Loucy (cell line): ENCODE results near the gene POU2F3.

Experiments
- H2AFZ ChIP-seq: fragments of 200-600 bp; sonication (generic); 2 replicates; pipeline ENCODE4 v1.6.0; 2016; ENCODE audit warnings: antibody characterized with exemption, mild to moderate bottlenecking, low read length, moderate library complexity
- H3F3A ChIP-seq: fragments of 200-600 bp; 2 replicates; pipeline ENCODE4 v1.6.0; 2016; ENCODE audit warnings: antibody characterized with exemption, low read depth, mild to moderate bottlenecking
- H3K27me3 ChIP-seq: fragments of 200-600 bp; sonication (generic); 2 replicates; pipeline ENCODE4 v1.6.1; 2014; ENCODE audit warnings: low read length, mild to moderate bottlenecking; ENCODE audit not compliant: insufficient read depth, poor library complexity, severe bottlenecking
- H3K36me3 ChIP-seq: fragments of 200-600 bp; sonication (generic); 2 replicates; pipeline ENCODE4 v1.6.1; 2016; ENCODE audit warnings: low read length; ENCODE audit not compliant: insufficient read depth
- H3K4me1 ChIP-seq: fragments of 200-600 bp; sonication (generic); 2 replicates; pipeline ENCODE4 v1.5.1; 2014; ENCODE audit warnings: low read length, mild to moderate bottlenecking; ENCODE audit not compliant: insufficient read depth, poor library complexity, severe bottlenecking
- H3K4me2 ChIP-seq: fragments of 200-600 bp; sonication (generic); 2 replicates; pipeline ENCODE4 v1.6.0; 2014; ENCODE audit warnings: antibody characterized with exemption, low read length, low read depth, mild to moderate bottlenecking; ENCODE audit not compliant: poor library complexity, severe bottlenecking
- H3K4me3 ChIP-seq: fragments of 200-600 bp; sonication (generic); 2 replicates; pipeline ENCODE4 v1.5.1; 2014; ENCODE audit warnings: low read length, mild to moderate bottlenecking, mixed read lengths; ENCODE audit not compliant: poor library complexity, severe bottlenecking
- H3K79me2 ChIP-seq: fragments of 200-600 bp; sonication (generic); 2 replicates; pipeline ENCODE4 v1.6.1; 2014; ENCODE audit warnings: low read length; ENCODE audit not compliant: insufficient read depth
- H3K9ac ChIP-seq: fragments of 200-600 bp; sonication (generic); 2 replicates; pipeline ENCODE4 v1.6.0; 2014; ENCODE audit warnings: mild to moderate bottlenecking, low read depth, low read length, moderate library complexity; ENCODE audit not compliant: poor library complexity, severe bottlenecking
- H3K9me2 ChIP-seq: fragments of 200-600 bp; sonication (generic); replicated peaks from 2 replicates; pipeline ENCODE4 v1.6.1; 2016; ENCODE audit warnings: low read depth, low read length, mixed read lengths
- H3K9me3 ChIP-seq: fragments of 200-600 bp; sonication (generic); 2 replicates; pipeline ENCODE4 v1.6.1; 2014; ENCODE audit warnings: mild to moderate bottlenecking, antibody characterized with exemption, low read length, low read depth; ENCODE audit not compliant: insufficient read depth
- H4K20me1 ChIP-seq: fragments of 200-600 bp; sonication (generic); 2 replicates; pipeline ENCODE4 v1.6.0; 2014; ENCODE audit warnings: antibody characterized with exemption, low read length, mild to moderate bottlenecking; ENCODE audit not compliant: insufficient read depth, poor library complexity, severe bottlenecking
- EZH2phosphoT487 ChIP-seq: fragments of 200-600 bp; IDR thresholded peaks from 2 replicates; pipeline ENCODE4 v1.6.1; 2018; ENCODE audit warnings: antibody characterized with exemption, mild to moderate bottlenecking, moderate library complexity, borderline replicate concordance
- TF ChIP-seq, protein P1 (sequence below): fragments of 200-600 bp; sonication (generic); conservative IDR thresholded peaks from 2 replicates; pipeline ENCODE4 v1.5.1; 2014; ENCODE audit warnings: mild to moderate bottlenecking, antibody characterized with exemption, low read length

POU2F3 gene

DNA sequence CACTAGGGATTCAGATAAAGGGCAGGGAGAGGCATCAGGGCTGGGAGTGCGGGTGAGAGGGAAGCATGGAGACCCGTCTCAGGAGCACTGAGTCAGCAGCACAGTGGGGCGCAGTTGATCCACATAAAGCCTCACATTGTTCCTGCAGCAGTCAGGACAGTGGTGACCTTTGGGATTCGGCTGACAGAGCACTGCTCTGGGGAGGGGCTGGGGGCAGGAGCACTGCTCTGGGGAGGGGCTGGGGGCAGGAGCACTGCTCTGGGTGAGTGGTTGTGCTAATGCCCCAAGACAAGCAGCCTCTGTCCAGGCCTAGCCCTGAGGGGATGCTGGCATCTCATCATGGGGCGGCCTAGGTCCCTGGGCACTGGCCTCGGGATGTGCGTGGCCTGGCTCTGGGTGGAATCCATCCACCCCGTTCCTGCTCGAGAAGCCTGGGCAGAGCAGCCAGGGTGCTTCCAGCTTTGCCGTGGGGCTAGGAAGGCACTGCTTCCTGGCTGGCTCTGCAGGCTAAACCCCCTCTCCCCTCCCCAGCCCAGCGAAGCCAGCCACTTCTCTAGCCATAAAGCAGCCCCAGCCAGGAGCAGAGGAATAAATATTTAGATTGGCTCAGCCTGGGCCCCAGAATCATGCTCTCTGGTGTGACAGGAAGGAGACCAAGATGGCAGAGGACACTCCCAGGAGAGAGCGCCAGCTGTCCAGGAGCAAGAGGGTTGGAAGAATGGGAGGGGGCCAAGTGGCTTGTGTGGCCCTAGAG is 21.8 kb upstream of the POU2F3 start:
- H4K20me1 ChIP-seq, result no peaks in the 10 kb centered on the region
- no peaks in the 10 kb centered on the region for H3K27me3 ChIP-seq
- H3K4me2 ChIP-seq, result no peak overlapping the region

DNA sequence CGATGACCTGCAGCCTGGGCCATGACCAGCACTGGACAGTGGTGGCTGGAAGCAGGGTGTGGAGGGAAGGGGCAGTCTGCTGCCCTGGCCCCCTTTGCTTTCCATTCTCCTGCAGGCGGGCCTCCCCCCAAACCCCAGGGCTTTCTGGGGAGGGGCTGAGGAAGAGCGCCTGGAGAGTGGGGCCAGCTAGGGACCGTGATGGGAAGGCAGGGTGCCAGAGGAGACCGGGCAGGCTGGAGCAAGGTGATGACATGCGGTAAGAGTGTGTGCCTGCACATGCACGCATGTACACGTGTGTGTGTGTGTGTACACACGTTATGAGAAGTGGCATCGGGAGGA is 21.3 kb upstream of the POU2F3 start:
- Histone ChIP-seq H3F3A (no peaks in the 10 kb centered on the region), H3K4me2 (no peak overlapping the region), H3K4me1 (no peaks in the 10 kb centered on the region), H4K20me1 (no peaks in the 10 kb centered on the region), H3K9me2 (no peaks in the 10 kb centered on the region), H3K9me3 (no peaks in the 10 kb centered on the region), H3K9ac (no peak overlapping the region), H3K36me3 (no peaks in the 10 kb centered on the region), H3K79me2 (no peaks in the 10 kb centered on the region), H3K27me3 (no peaks in the 10 kb centered on the region), H2AFZ (no peak overlapping the region), H3K4me3 (no peak overlapping the region)
- TF ChIP-seq, protein P1, sequence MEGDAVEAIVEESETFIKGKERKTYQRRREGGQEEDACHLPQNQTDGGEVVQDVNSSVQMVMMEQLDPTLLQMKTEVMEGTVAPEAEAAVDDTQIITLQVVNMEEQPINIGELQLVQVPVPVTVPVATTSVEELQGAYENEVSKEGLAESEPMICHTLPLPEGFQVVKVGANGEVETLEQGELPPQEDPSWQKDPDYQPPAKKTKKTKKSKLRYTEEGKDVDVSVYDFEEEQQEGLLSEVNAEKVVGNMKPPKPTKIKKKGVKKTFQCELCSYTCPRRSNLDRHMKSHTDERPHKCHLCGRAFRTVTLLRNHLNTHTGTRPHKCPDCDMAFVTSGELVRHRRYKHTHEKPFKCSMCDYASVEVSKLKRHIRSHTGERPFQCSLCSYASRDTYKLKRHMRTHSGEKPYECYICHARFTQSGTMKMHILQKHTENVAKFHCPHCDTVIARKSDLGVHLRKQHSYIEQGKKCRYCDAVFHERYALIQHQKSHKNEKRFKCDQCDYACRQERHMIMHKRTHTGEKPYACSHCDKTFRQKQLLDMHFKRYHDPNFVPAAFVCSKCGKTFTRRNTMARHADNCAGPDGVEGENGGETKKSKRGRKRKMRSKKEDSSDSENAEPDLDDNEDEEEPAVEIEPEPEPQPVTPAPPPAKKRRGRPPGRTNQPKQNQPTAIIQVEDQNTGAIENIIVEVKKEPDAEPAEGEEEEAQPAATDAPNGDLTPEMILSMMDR, result no peak
- no peak for TF ChIP-seq EZH2phosphoT487

More for the DNA sequence above, 21.8 kb upstream of the POU2F3 start:
- H3K9me2 ChIP-seq, result no peaks in the 10 kb centered on the region
- no peaks in the 10 kb centered on the region for H3K4me1 ChIP-seq
- no peak overlapping the region for H2AFZ ChIP-seq
- no peaks in the 10 kb centered on the region for H3K79me2 ChIP-seq
- H3K4me3 ChIP-seq, result no peak overlapping the region
- no peak overlapping the region for H3K9ac ChIP-seq
- no peaks in the 10 kb centered on the region for H3K9me3 ChIP-seq
- TF ChIP-seq EZH2phosphoT487, result no peak
- TF ChIP-seq, protein P1, result no peak
- no peaks in the 10 kb centered on the region for H3K36me3 ChIP-seq
- H3F3A ChIP-seq, result no peaks in the 10 kb centered on the region

DNA sequence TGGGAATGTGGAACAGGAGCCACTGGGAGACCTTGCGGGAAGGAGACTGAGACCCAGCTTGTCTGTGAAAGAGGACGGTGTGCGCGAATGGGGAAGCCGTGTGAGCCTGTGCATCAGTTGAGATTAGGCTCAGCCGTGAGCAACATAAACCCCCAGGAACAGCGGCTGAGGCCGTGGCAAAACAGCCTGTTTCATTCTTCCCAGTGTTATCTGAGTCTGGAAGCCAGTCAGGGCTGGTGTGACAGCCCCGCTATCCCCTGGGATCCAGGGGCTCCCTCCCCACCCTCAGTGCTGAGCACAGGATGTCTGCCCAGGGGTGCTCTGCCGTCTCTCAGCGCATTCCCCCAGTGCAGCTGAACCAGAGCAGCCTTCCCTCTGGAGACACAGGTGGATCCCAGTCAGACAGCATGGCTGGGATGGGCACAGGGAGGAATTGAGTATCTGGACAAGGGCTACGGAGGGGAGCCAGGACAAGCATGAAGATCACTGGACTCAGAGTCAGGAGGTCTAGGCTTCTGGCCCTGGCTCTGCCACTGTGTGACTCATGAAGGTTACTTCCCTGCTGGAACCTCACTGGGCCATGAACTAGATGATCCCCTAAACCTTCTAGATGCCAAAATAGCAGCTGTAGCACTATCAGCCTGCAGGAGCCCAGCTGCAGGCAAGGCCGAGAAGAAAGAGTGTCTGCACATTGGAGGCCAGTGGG is 20.6 kb upstream of the POU2F3 start:
- Histone ChIP-seq H3K36me3 (no peaks in the 10 kb centered on the region), H3K27me3 (no peaks in the 10 kb centered on the region), H3K4me1 (no peaks in the 10 kb centered on the region), H3K4me3 (no peak overlapping the region), H3K4me2 (no peak overlapping the region), H3K79me2 (no peaks in the 10 kb centered on the region), H3K9me2 (no peaks in the 10 kb centered on the region), H3F3A (no peaks in the 10 kb centered on the region), H3K9ac (no peak overlapping the region), H3K9me3 (no peaks in the 10 kb centered on the region), H4K20me1 (no peaks in the 10 kb centered on the region), H2AFZ (no peak overlapping the region)
- no peak for TF ChIP-seq EZH2phosphoT487
- TF ChIP-seq, protein P1, result no peak
